ENCODE measurements around the gene CRB3. TPM values are rescaled to one million over a fixed set of nuclear protein-coding genes. Genes with fewer than 3 reads are reported as not detected.

The CRB3 gene
- total and polyA plus RNA-seq, 2 of the 8 experiments (the other 6 are each of a cell fraction or from before 2014, with no cell fraction given), result 21.1 to 24.6 TPM

GRCh38 chr19:6514926-6515544 lies 51.0 kb downstream of the CRB3 start:
- Histone ChIP-seq H3K14ac (ENCODE audit: insufficient read length) (no peak overlapping the region), H2AFZ (ENCODE audit: low read length) (no peak overlapping the region), H3K4me3 (ENCODE audit: extremely low read depth in 1 of 4, insufficient read depth in 2 of 4, low read depth in 3 of 4, low read length in 4 of 4) (no peak overlapping the region), H3K4me2 (ENCODE audit: insufficient read depth in 1 of 2, low read depth in 2 of 2, low read length in 2 of 2) (no peak overlapping the region), H4K91ac (replicated peaks; ENCODE audit: insufficient read length, low read length) (no peak overlapping the region), H3K36me3 (ENCODE audit: control insufficient read depth in 2 of 4, insufficient read depth in 4 of 4, low read length in 3 of 4) (no peaks in the 10 kb centered on the region), H3K9me3 (ENCODE audit: insufficient read depth in 2 of 2, low read depth in 1 of 2, low read length in 1 of 2) (no peaks in the 10 kb centered on the region), H2BK20ac (ENCODE audit: low read length) (no peak overlapping the region), H3K79me1 (ENCODE audit: low read depth, low read length) (no peaks in the 10 kb centered on the region), H4K5ac (ENCODE audit: insufficient read length, low read depth, low read length) (no peak overlapping the region), H3K56ac (replicated peaks; ENCODE audit: insufficient read length, low read depth, low read length) (no peak overlapping the region), H3K27me3 (replicated peaks in 1 of 4; ENCODE audit: control insufficient read depth in 3 of 4, extremely low read depth in 1 of 4, insufficient read depth in 3 of 4, low read length in 3 of 4) (peaks cover 0 to 2% (median 0%) of the 10 kb centered on the region in 4 experiments; a peak in 1 of 7 replicates), H2BK5ac (ENCODE audit: low read depth, low read length) (no peak overlapping the region), H3K18ac (ENCODE audit: extremely low read depth, low read length) (no peak overlapping the region), H2BK120ac (replicated peaks; ENCODE audit: low read depth, low read length) (no peak overlapping the region), H3K4ac (replicated peaks; ENCODE audit: insufficient read length, low read depth, low read length) (no peak overlapping the region), H2BK15ac (ENCODE audit: low read length) (no peak overlapping the region), H4K8ac (ENCODE audit: extremely low read depth, insufficient read depth, low read length) (no peak overlapping the region), H2BK12ac (ENCODE audit: low read depth, low read length) (no peak overlapping the region), H3K9ac (replicated peaks in 1 of 4; ENCODE audit: extremely low read depth in 1 of 4, low read depth in 3 of 4, low read length in 3 of 4) (no peak overlapping the region), H3K4me1 (replicated peaks in 1 of 4; ENCODE audit: control insufficient read depth in 3 of 4, insufficient read depth in 4 of 4, low read length in 3 of 4) (peaks cover 0 to 4% (median 1%) of the 10 kb centered on the region in 4 experiments; a peak in 2 of 7 replicates), H3K79me2 (ENCODE audit: control insufficient read depth in 1 of 2, insufficient read depth in 2 of 2, low read length in 2 of 2) (no peaks in the 10 kb centered on the region), H3K23ac (ENCODE audit: insufficient read length) (no peak overlapping the region), H3K23me2 (ENCODE audit: low read depth, low read length) (peaks cover 12% of the 10 kb centered on the region; the same call in 1 of the 2 replicates), H4K20me1 (replicated peaks in 1 of 2; ENCODE audit: control insufficient read depth in 1 of 2, insufficient read depth in 2 of 2, low read length in 2 of 2) (peaks cover 0 to 3% of the 10 kb centered on the region in 2 experiments), H3K27ac (ENCODE audit: low read depth, low read length) (no peak overlapping the region), H2AK5ac (ENCODE audit: low read depth, low read length) (no peak overlapping the region)
- no peak for DNase-seq (ENCODE audit: low read depth in 1 of 2, low spot score in 2 of 2)
- 93% methylated on average over 15 of the region's 15 CpGs; no CpG with 5 or more reads in 1 of the 2 experiments for WGBS, 2 experiments (ENCODE audit: extremely low coverage in 1 of 2, insufficient coverage in 1 of 2, insufficient read length in 1 of 2, insufficient replicate concordance in 2 of 2, low coverage in 1 of 2, low lambda C conversion rate in 2 of 2, missing lambda C conversion rate in 1 of 2)
- ChIA-PET CTCF (ENCODE audit: partially characterized antibody) (interaction anchor here (1.0 kb wide), 1 partner anchor 124 kb away, joined by 3 read pairs; no protein-coding TSS in a partner anchor), POLR2A (ENCODE audit: partially characterized antibody) (interaction anchor here (1.3 to 1.4 kb wide), 2 partner anchors 16 to 18 kb away, joined by 3 to 4 read pairs; partner anchors contain the start of gene TNFSF9)
- no peak for FAIRE-seq
- no peak for TF ChIP-seq ZNF274 (IDR thresholded peaks at IDR 0.05; ENCODE audit: borderline replicate concordance, extremely low read depth, low read length)
- TF ChIP-seq GABPA (IDR thresholded peaks at IDR 0.05; ENCODE audit: borderline replicate concordance, insufficient read depth, low read length), result no peak

All from H1 (cell line).